HG02678 (cell line): ENCODE data around the gene GRID1.

ENCODE experiments used
- ATAC-seq: cut with Tn5 transposase; IDR thresholded peaks from one replicate; pipeline ENCODE4 v1.9.1; 2021; ENCODE audit warnings: mild to moderate bottlenecking, moderate library complexity; ENCODE audit not compliant: unreplicated experiment

GRID1 gene

GRCh38 chr10:86198271-86198670 lies 168.3 kb downstream of the GRID1 start:
- ATAC-seq: no peak

DNA sequence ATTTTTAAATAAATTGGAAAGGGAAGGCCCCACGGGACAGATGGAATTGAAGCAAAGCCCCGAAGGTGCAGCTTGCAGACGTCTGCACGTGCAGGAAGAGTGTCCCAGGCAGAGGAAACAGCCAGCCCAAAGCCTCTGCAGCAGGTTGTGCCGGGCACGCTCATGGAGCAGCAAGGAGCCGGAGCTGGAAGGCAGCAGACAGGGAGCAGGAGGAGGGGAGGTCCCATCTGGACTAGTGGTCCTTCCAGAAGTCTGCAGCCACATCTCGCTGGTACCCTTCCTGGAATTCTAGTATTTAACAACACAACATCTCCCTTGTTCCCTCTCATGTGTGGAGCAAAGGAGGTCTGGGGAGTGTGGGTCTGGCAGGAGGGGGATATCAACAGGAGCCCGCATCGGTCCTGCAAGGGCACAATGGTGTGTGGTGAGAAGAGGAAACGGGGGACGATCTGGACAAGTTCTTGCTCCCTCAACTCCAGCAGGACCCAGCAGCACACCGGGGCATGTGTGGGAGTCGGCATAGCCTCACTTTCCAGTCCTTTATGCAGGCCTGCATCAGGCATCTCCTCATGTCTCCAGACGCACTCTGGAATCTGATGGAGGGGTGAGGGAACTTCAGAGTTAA lies 169.3 kb downstream of the GRID1 start:
- no peak for ATAC-seq

GRCh38 chr10:86195521-86196157 lies 171.0 kb downstream of the GRID1 start:
- ATAC-seq: no peak

GRCh38 chr10:86194684-86195083 lies 171.9 kb downstream of the GRID1 start:
- ATAC-seq: no peak

GRCh38 chr10:86193841-86194240 lies 172.8 kb downstream of the GRID1 start:
- ATAC-seq: no peak

DNA sequence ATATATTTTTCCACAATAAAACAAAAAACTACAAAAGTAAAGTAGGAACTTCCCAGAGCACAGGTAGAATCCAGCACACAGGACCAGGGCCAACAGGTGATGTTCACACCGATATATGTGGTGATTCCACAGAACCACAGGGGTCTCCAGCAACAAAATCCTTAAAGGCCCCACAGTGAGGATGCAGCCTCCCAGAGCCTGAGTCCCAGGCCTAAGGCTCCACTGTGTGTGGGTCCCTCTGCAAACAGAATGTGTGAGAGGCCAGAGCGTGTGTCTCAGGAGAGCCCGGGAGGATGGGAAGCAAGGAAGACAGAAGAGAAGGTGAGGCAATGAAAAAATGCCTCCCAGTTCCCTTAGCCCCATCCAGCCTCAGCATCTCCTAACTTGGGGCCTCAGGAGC lies 173.9 kb downstream of the GRID1 start:
- ATAC-seq: no peak

DNA sequence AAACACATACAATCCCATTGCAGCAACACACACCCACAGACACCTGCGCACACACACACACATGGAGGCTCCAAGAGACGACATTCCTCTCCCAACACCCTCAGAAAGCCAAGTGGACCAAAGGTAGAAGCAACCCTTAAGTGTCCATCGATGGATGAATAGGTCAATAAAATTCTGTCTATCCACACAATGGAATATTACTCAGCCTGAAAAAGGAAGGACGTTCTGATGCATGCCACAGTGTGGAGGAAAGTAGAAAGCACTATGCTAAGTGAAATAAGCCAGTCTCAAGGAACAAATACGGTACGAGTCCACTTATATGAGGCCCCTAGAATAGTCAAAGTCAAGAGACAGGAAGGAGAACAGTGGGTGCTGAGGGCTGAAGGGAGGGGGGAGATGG lies 174.4 kb downstream of the GRID1 start:
- no peak for ATAC-seq

- ATAC-seq: no peak
Measured at GRCh38 chr10:86191686-86192085, 174.9 kb downstream of the GRID1 start.

- no peak for ATAC-seq
Measured at GRCh38 chr10:86191166-86191565, 175.4 kb downstream of the GRID1 start.

GRCh38 chr10:86190291-86190690 lies 176.3 kb downstream of the GRID1 start:
- ATAC-seq: no peak

DNA sequence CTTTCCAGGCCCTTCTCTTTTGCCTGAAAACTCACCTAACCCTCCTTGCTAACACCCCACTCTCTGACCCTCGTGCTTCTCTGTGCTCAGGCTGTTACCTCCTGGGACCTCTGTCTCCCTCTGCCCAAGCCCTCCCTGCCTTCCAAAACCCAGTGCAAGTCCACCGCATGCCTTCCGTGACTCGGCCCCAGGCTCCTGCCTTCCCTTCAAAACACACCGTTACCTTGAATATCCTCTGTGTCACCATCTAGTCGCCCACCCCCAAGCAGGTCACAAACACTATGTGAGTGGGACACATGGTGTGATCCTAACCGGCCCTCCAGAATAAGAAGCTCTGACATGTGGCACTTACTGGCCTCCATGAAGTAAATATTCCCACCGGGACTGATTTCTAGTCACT lies 176.7 kb downstream of the GRID1 start:
- no peak for ATAC-seq

- no peak for ATAC-seq
Measured at GRCh38 chr10:86188796-86189558, 177.6 kb downstream of the GRID1 start.

- ATAC-seq: no peak
Measured at GRCh38 chr10:86188326-86188725, 178.3 kb downstream of the GRID1 start.

DNA sequence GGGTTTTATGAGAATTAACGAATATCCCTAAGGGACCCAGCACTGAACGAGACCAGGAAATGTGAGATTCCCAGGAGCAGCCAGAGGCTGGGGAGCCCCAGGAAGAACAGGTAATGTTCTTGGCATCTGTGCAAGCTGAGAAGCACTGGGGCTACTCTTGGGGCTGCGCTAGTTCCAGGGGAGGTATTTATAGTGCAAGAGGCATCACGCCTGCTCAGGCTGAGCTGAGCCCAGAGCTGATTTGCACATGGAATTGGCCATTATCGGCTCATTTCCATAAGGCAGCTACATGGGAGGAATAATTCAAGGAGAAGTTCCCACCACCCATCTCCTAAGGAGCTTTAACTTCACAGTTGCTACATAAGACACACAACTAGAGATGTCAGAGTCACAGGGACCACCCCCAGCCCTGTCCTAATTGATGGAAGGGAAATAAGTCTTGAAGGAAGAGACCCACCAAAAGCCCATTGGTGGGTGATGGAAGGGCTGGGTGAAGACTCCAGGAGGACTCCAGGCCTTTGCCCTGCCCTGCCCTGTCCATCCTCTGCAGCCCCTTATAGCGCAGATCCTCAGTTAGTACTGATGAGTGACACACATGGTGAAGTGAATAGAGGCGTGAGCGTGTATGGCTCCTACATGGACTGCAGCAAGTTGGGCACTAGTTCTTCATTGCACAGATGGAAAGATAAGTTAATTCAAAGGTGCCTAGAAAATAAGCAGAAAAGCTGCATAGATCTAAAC lies 178.9 kb downstream of the GRID1 start:
- ATAC-seq: no peak

GRCh38 chr10:86186633-86187032 lies 180.0 kb downstream of the GRID1 start:
- no peak for ATAC-seq

DNA sequence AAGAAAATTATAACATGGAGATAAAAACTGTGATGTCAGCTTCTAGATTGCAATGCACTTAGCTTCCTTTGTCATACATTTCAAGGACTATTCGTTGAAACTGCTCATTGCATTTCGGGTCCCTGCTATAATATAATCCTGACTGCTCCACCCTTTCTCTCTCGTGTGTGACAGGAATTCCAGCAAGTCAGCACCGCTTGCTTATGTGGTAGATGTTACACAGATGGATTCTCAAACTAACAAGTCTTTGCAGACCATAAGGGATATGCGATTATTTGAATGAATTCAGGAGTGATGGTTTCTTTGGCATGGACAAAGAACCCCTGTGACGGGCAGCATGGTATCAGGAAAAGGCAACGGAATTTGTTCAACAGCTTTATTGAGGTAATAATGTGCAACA lies 184.0 kb downstream of the GRID1 start:
- no peak for ATAC-seq

GRCh38 chr10:86182150-86182549 lies 184.4 kb downstream of the GRID1 start:
- ATAC-seq: no peak

DNA sequence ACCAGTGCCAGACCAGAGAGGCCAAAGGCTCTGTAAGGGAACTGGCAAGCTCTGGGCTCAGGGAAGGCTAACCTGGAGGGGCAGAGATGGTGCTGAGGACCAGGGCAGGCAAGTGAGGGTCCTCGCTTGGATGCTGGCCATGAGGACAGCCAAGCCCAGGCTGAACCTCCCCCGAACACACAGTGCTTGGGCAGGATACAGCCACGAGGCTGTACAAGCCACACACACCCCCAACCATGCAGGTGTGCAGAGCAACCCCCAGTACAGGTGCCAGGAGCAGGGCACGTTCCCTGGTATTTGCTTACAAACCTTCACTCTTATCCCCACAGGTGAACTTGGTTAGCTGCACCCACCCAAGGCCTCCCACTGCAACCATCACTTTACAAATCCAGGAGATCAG lies 185.7 kb downstream of the GRID1 start:
- no peak for ATAC-seq

GRCh38 chr10:86179961-86180360 lies 186.6 kb downstream of the GRID1 start:
- no peak for ATAC-seq

- no peak for ATAC-seq
Measured at GRCh38 chr10:86179153-86179524, 187.5 kb downstream of the GRID1 start.

DNA sequence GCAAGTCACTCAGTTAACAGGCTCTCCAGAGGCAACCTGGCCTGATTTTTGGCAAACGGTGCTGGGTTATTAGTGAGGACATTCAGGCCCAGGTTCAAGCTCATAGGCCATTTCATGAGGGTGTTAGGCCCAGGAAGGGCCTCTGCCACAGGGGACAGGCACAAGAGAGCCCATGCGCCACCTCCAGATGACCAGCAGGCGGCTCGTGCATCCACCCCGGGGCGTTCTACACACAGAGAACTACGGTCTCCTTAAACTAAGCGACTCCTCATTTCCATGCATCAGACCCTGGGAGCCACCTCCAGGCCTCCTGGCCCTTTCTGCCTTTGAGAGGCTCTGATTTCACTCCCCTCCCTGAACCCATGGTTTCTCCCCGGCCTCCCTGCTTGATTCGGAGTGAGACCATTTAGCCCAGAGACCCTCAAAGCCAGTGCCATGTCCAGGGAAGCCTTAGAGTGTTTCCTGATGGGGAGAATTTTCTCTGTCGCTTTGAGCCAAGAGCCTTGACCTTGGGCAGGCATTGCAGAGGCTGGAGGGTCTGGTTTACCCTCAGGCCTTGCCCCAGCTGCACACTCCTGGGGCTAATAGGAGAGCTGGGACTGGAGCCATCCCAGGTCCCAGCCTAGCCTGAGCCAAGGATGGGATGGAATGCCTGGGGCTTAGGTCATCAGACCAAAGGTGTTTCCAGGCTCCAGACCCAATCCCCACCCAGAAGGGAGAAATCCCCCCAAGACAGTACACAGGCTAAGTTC lies 188.0 kb downstream of the GRID1 start:
- no peak for ATAC-seq
